HEK293 (cell line): ENCODE data around the gene VEZF1.

Experiments used
- CTCF ChIA-PET: fragments of 350-600 bp; formaldehyde crosslinking; extraction: SDS; loops from one replicate; lab custom pipeline; 2021; ENCODE audit warnings: antibody characterized with exemption; lab: Yijun Ruan, JAX
- POLR2A ChIA-PET: fragments of 300-600 bp; formaldehyde crosslinking; extraction: SDS; loops from one replicate; lab custom pipeline; 2020; ENCODE audit warnings: antibody characterized with exemption, inconsistent platforms; lab: Yijun Ruan, JAX
- H3K27ac ChIP-seq: fragments of 200-500 bp; sonication (Bioruptor generic); 2 replicates; pipeline ENCODE4 v1.5.1; 2014; ENCODE audit warnings: low read depth, low read length, control low read depth, inconsistent platforms; ENCODE audit errors: extremely low read depth
- H3K36me3 ChIP-seq, 2 experiments: fragments of 200-500 bp in 1 of 2; sonication (Bioruptor generic) in 1 of 2; 1 replicate in 1 of 2; 2 replicates in 1 of 2; pipeline ENCODE4 v1.5.1; 2014 to 2017; ENCODE audit warnings: inconsistent platforms in 2 of 2, low read length in 2 of 2; ENCODE audit not compliant: control insufficient read depth in 2 of 2, insufficient read depth in 1 of 2
- H3K4me1 ChIP-seq: fragments of 200-500 bp; sonication (Bioruptor generic); 2 replicates; pipeline ENCODE4 v1.5.1; 2014; ENCODE audit warnings: mild to moderate bottlenecking, low read length, inconsistent platforms; ENCODE audit not compliant: control insufficient read depth, insufficient read depth
- H3K4me3 ChIP-seq: 2 replicates; pipeline ENCODE4 v1.5.1; 2011; ENCODE audit warnings: low read depth, mild to moderate bottlenecking, control low read depth, low read length, moderate library complexity
- H3K9me3 ChIP-seq: fragments of 200-500 bp; sonication (Bioruptor generic); 2 replicates; pipeline ENCODE4 v1.5.1; 2014; ENCODE audit warnings: low read depth, low read length, inconsistent platforms; ENCODE audit not compliant: control insufficient read depth, insufficient read depth
- EGR2 ChIP-seq: fragments of 450-650 bp; formaldehyde crosslinking; IDR thresholded peaks from 2 replicates; pipeline ENCODE4 v1.5.1; 2016; ENCODE audit warnings: low read depth, missing biosample characterization, missing genetic modification characterization
- GFI1B ChIP-seq: fragments of 450-650 bp; formaldehyde crosslinking; IDR thresholded peaks from 2 replicates; pipeline ENCODE4 v1.5.1; 2016; ENCODE audit warnings: missing biosample characterization, missing genetic modification characterization
- GLIS1 ChIP-seq: fragments of 450-650 bp; formaldehyde crosslinking; IDR thresholded peaks from 2 replicates; pipeline ENCODE4 v1.5.1; 2016; ENCODE audit warnings: missing biosample characterization, missing genetic modification characterization
- GLIS2 ChIP-seq: fragments of 450-650 bp; formaldehyde crosslinking; IDR thresholded peaks from 2 replicates; pipeline ENCODE4 v1.5.1; 2016; ENCODE audit warnings: missing biosample characterization, missing genetic modification characterization
- HOXD13 ChIP-seq: sonication (generic); formaldehyde crosslinking; IDR thresholded peaks from 2 replicates; pipeline ENCODE4 v1.8.0; 2022; ENCODE audit warnings: missing genetic modification reagents, borderline replicate concordance
- KLF1 ChIP-seq: fragments of 450-650 bp; formaldehyde crosslinking; IDR thresholded peaks from 2 replicates; pipeline ENCODE4 v1.5.1; 2016; ENCODE audit warnings: missing biosample characterization, missing genetic modification characterization
- PRDM1 ChIP-seq: fragments of 450-650 bp; formaldehyde crosslinking; IDR thresholded peaks from 2 replicates; pipeline ENCODE4; 2016; ENCODE audit warnings: missing biosample characterization, missing genetic modification characterization
- SCRT2 ChIP-seq: fragments of 450-650 bp; formaldehyde crosslinking; IDR thresholded peaks from 2 replicates; pipeline ENCODE4 v1.5.1; 2016; ENCODE audit warnings: missing biosample characterization, missing genetic modification characterization
- ZBTB48 ChIP-seq: fragments of 450-650 bp; formaldehyde crosslinking; IDR thresholded peaks from 2 replicates; pipeline ENCODE4 v1.5.1; 2016; ENCODE audit warnings: missing biosample characterization, missing genetic modification characterization
- ZBTB8A ChIP-seq: fragments of 450-650 bp; formaldehyde crosslinking; IDR thresholded peaks from 2 replicates; pipeline ENCODE4 v1.5.1; 2016; ENCODE audit warnings: missing biosample characterization, missing genetic modification characterization
- ZIC2 ChIP-seq: fragments of 450-650 bp; formaldehyde crosslinking; IDR thresholded peaks from 2 replicates; pipeline ENCODE4 v1.5.1; 2016; ENCODE audit warnings: missing biosample characterization, missing genetic modification characterization
- ZNF121 ChIP-seq: fragments of 450-650 bp; formaldehyde crosslinking; IDR thresholded peaks from 2 replicates; pipeline ENCODE4 v1.5.1; 2016; ENCODE audit warnings: missing biosample characterization, missing genetic modification characterization
- ZNF146 ChIP-seq: fragments of 450-650 bp; formaldehyde crosslinking; IDR thresholded peaks from 2 replicates; pipeline ENCODE4 v1.5.1; 2016; ENCODE audit warnings: missing biosample characterization, missing genetic modification characterization
- ZNF391 ChIP-seq: fragments of 450-650 bp; formaldehyde crosslinking; IDR thresholded peaks from 2 replicates; pipeline ENCODE4 v1.5.1; 2016; ENCODE audit warnings: low read depth, missing biosample characterization, missing genetic modification characterization, borderline replicate concordance
- ZNF394 ChIP-seq: fragments of 450-650 bp; formaldehyde crosslinking; IDR thresholded peaks from 2 replicates; pipeline ENCODE4 v1.5.1; 2016; ENCODE audit warnings: missing biosample characterization, missing genetic modification characterization, mild to moderate bottlenecking, moderate library complexity, borderline replicate concordance
- ZNF426 ChIP-seq: fragments of 450-650 bp; formaldehyde crosslinking; IDR thresholded peaks from 2 replicates; pipeline ENCODE4 v1.5.1; 2017; ENCODE audit warnings: missing biosample characterization, missing genetic modification characterization, mild to moderate bottlenecking, inconsistent platforms, moderate library complexity
- ZNF600 ChIP-seq: fragments of 450-650 bp; formaldehyde crosslinking; IDR thresholded peaks from 2 replicates; pipeline ENCODE4 v1.5.1; 2016; ENCODE audit warnings: missing biosample characterization, missing genetic modification characterization
- ZNF629 ChIP-seq: fragments of 450-650 bp; formaldehyde crosslinking; IDR thresholded peaks from 2 replicates; pipeline ENCODE4 v1.5.1; 2017; ENCODE audit warnings: missing biosample characterization, missing genetic modification characterization
- ZNF76 ChIP-seq: fragments of 450-650 bp; formaldehyde crosslinking; IDR thresholded peaks from 2 replicates; pipeline ENCODE4; 2016; ENCODE audit warnings: low read depth, missing biosample characterization, missing genetic modification characterization, borderline replicate concordance
- ZSCAN16 ChIP-seq: fragments of 450-650 bp; formaldehyde crosslinking; IDR thresholded peaks from 2 replicates; pipeline ENCODE4 v1.5.1; 2016; ENCODE audit warnings: missing biosample characterization, missing genetic modification characterization
- ZXDB ChIP-seq: fragments of 450-650 bp; formaldehyde crosslinking; IDR thresholded peaks from 2 replicates; pipeline ENCODE4 v1.5.1; 2016; ENCODE audit warnings: missing biosample characterization, missing genetic modification characterization
- TF ChIP-seq, protein P1 (sequence below): fragments of 450-650 bp; formaldehyde crosslinking; IDR thresholded peaks from 2 replicates; pipeline ENCODE4 v1.5.1; 2016; ENCODE audit warnings: missing biosample characterization, missing genetic modification characterization
- TF ChIP-seq, protein P2 (sequence below): fragments of 450-650 bp; formaldehyde crosslinking; IDR thresholded peaks from 2 replicates; pipeline ENCODE4 v1.5.1; 2016; ENCODE audit warnings: missing biosample characterization, missing genetic modification characterization, low read depth
- TF ChIP-seq, protein P3 (sequence below): fragments of 450-650 bp; formaldehyde crosslinking; IDR thresholded peaks from 2 replicates; pipeline ENCODE4 v1.5.1; 2017; ENCODE audit warnings: missing biosample characterization, missing genetic modification characterization
- TF ChIP-seq, protein P4 (sequence below): fragments of 450-650 bp; formaldehyde crosslinking; IDR thresholded peaks from 2 replicates; pipeline ENCODE4 v1.5.1; 2016; ENCODE audit warnings: missing biosample characterization, missing genetic modification characterization, borderline replicate concordance

The VEZF1 gene

DNA sequence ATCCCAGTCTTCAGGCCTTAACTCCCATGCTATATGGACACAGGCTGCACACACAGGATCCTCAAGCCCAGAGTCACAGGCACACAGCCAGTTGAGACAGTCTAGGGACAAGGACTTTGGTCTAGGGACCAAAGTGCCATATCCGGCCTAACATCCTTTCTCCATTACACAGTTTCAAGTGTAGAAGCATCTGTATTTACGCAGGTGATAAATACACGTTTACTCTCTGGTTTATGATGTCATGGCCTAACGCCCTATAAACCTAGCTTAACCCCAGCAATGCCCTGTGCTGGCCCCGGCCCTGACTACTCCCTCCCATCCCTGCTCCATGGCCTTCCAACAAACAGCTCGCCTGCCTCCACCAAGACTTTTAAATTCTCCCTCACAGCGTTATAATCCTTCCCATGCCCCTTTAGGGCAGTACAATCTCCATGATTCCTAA lies 50.0 kb downstream of the VEZF1 start (continued):
- TF ChIP-seq ZBTB48 (tag by site-specific recombination) (peak; percentile 45; the same call in 1 of the 2 replicates), ZNF146 (tag by site-specific recombination) (no peak), ZSCAN16 (no peak), ZNF629 (tag by site-specific recombination) (peak; percentile 62), GFI1B (no peak), HOXD13 (CRISPR knock-in tag) (no peak), EGR2 (tag by site-specific recombination) (no peak), ZNF426 (no peak), ZNF394 (tag by site-specific recombination) (no peak)
- TF ChIP-seq, protein P1, sequence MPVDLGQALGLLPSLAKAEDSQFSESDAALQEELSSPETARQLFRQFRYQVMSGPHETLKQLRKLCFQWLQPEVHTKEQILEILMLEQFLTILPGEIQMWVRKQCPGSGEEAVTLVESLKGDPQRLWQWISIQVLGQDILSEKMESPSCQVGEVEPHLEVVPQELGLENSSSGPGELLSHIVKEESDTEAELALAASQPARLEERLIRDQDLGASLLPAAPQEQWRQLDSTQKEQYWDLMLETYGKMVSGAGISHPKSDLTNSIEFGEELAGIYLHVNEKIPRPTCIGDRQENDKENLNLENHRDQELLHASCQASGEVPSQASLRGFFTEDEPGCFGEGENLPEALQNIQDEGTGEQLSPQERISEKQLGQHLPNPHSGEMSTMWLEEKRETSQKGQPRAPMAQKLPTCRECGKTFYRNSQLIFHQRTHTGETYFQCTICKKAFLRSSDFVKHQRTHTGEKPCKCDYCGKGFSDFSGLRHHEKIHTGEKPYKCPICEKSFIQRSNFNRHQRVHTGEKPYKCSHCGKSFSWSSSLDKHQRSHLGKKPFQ (tag by site-specific recombination): no peak
- TF ChIP-seq, protein P2, sequence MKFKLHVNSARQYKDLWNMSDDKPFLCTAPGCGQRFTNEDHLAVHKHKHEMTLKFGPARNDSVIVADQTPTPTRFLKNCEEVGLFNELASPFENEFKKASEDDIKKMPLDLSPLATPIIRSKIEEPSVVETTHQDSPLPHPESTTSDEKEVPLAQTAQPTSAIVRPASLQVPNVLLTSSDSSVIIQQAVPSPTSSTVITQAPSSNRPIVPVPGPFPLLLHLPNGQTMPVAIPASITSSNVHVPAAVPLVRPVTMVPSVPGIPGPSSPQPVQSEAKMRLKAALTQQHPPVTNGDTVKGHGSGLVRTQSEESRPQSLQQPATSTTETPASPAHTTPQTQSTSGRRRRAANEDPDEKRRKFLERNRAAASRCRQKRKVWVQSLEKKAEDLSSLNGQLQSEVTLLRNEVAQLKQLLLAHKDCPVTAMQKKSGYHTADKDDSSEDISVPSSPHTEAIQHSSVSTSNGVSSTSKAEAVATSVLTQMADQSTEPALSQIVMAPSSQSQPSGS (tag by site-specific recombination): peak; percentile 57; the same call in 1 of the 2 replicates
- TF ChIP-seq, protein P3, sequence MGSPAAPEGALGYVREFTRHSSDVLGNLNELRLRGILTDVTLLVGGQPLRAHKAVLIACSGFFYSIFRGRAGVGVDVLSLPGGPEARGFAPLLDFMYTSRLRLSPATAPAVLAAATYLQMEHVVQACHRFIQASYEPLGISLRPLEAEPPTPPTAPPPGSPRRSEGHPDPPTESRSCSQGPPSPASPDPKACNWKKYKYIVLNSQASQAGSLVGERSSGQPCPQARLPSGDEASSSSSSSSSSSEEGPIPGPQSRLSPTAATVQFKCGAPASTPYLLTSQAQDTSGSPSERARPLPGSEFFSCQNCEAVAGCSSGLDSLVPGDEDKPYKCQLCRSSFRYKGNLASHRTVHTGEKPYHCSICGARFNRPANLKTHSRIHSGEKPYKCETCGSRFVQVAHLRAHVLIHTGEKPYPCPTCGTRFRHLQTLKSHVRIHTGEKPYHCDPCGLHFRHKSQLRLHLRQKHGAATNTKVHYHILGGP (tag by site-specific recombination): no peak

DNA sequence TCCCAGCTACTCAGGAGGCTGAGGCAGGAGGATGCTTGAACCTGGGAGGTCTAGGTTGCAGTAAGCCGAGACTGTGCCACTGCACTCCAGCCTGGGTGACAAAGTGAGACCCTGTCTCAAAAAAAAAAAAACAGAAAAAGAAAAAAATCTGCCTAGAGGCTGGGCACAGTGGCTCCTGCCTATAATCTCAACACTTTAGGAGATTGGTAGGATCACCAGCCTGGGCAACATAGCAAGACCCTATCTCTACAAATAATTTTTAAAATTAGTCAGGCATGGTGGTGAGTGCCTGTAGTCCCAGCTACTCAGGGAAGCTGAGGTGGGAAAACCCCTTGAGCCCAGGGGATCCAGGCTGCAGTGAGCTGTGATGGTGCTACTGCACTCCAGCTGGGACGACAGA lies 50.6 kb downstream of the VEZF1 start:
- Histone ChIP-seq H3K4me3 (no peak overlapping the region), H3K9me3 (no peaks in the 10 kb centered on the region), H3K36me3 (no peaks in the 10 kb centered on the region)
- ChIA-PET POLR2A (interaction anchor here (0.5 to 5.0 kb wide), 2 partner anchors 14 to 17 kb away, joined by 4 to 33 read pairs; partner anchors contain the start of gene CUEDC1), CTCF (interaction anchor here (0.9 to 1.1 kb wide), 2 partner anchors 11 to 16 kb away, joined by 3 read pairs; no protein-coding TSS in a partner anchor)
- TF ChIP-seq, protein P4, sequence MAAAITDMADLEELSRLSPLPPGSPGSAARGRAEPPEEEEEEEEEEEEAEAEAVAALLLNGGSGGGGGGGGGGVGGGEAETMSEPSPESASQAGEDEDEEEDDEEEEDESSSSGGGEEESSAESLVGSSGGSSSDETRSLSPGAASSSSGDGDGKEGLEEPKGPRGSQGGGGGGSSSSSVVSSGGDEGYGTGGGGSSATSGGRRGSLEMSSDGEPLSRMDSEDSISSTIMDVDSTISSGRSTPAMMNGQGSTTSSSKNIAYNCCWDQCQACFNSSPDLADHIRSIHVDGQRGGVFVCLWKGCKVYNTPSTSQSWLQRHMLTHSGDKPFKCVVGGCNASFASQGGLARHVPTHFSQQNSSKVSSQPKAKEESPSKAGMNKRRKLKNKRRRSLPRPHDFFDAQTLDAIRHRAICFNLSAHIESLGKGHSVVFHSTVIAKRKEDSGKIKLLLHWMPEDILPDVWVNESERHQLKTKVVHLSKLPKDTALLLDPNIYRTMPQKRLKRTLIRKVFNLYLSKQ: no peak
- peak; percentile 80 for TF ChIP-seq ZNF121 (tag by site-specific recombination)
- TF ChIP-seq, all 188 proteins: peak for 1
- Histone ChIP-seq H3K27ac (no peak overlapping the region), H3K4me1 (peaks cover 41% of the 10 kb centered on the region)

DNA sequence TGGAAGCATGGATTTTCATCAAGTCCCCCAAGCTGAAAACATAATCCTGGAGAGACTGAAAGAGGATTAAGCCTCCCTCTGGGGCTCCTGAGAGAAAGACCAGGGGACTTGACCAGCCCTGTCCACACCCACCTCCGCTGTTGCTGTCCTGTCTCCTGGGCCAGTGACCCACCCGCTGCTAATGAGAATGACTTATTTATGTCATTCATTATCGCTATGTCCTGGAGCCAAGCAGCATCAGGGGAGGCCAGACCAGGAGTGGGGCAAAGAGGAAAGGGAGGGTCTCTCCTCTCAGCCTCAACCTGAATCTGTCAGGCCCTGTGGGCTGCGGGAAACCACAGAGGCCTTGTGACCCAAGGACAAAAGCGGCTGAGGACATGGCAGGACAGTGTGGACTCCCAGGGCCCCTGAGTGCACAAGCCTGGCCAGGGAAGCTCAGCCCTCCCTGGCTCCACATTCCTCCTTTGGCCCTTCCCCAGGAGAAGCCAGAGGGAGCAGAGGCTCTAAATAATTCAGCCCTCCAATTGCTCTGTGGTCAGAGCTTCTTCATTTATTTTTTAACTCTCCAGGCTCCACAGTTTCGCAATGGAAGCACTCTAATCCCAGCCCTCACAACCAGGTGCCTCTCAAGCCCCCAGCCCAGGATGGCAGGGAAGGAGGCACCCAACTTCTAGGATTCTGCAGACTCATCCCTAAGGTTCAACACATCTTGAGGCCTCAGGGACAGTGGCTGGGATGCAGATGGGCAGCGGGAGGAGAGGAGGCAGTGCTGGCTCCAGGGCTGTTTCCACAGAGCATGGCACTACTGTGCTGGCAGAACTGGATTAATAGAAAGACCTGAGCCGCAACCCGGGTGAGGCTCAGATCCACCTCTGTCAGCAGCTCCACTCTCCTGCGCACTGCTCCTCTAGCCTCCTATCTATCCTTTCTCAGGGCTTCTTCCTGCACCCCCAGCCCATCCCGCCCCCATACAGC lies 51.9 kb downstream of the VEZF1 start:
- CTCF ChIA-PET: interaction anchor here (0.6 to 1.6 kb wide), 4 partner anchors 10 to 293 kb away, joined by 3 to 5 read pairs (median 4); no protein-coding TSS in a partner anchor
- peak overlapping the region; percentile 37; the same call in 1 of the 2 replicates for H3K27ac ChIP-seq
- no peaks in the 10 kb centered on the region for H3K9me3 ChIP-seq
- H3K4me1 ChIP-seq: peaks cover 30% of the 10 kb centered on the region
- no peaks in the 10 kb centered on the region for H3K36me3 ChIP-seq
- H3K4me3 ChIP-seq: no peak overlapping the region
- POLR2A ChIA-PET: interaction anchor here (0.6 to 1.4 kb wide), 4 partner anchors 11 to 49 kb away, joined by 3 to 6 read pairs (median 4); no protein-coding TSS in a partner anchor
- TF ChIP-seq SCRT2 (tag by site-specific recombination): no peak
- TF ChIP-seq ZNF391 (tag by site-specific recombination): no peak
- TF ChIP-seq GLIS1 (tag by site-specific recombination): 0 out of 2 replicates have a peak, but pooled peaks have one; percentile 22
- TF ChIP-seq ZIC2 (tag by site-specific recombination): peak; percentile 25; the same call in 1 of the 2 replicates
- 0 out of 2 replicates have a peak, but pooled peaks have one; percentile 58 for TF ChIP-seq ZNF600
- peak; percentile 24; the same call in 1 of the 2 replicates for TF ChIP-seq KLF1 (tag by site-specific recombination)
- no peak for TF ChIP-seq ZXDB (tag by site-specific recombination)
- 0 out of 2 replicates have a peak, but pooled peaks have one; percentile 25 for TF ChIP-seq GLIS2 (tag by site-specific recombination)
- no peak for TF ChIP-seq ZBTB8A (tag by site-specific recombination)
- no peak for TF ChIP-seq PRDM1
- no peak for TF ChIP-seq ZNF76 (tag by site-specific recombination)
